ENCODE measurements around the gene MLH1. TPM values are rescaled to one million over a fixed set of nuclear protein-coding genes. Genes with fewer than 3 reads are reported as not detected.
"Not testable (repeated sequence)": the region's sequence is repeated elsewhere in the genome, so short reads cannot be mapped to it uniquely, and the experiment has no call there.

MLH1 gene
- total RNA-seq, 1 donor from 2014 or later = 29.4 TPM

- no peak for DNase-seq (ENCODE audit: low read depth in 2 of 2)
Observed at GRCh38 chr3:37032961-37033360, 39.6 kb downstream of the MLH1 start.

- DNase-seq (ENCODE audit: low read depth in 2 of 2) = no peak
Observed at GRCh38 chr3:37037352-37037751, 44.0 kb downstream of the MLH1 start.

- no peak for DNase-seq (ENCODE audit: low read depth in 2 of 2)
Observed at GRCh38 chr3:37039161-37039846, 46.0 kb downstream of the MLH1 start.

- DNase-seq (ENCODE audit: low read depth in 2 of 2) = no peak
Observed at GRCh38 chr3:37040231-37040630, 46.9 kb downstream of the MLH1 start.

- DNase-seq (ENCODE audit: low read depth in 2 of 2) = peak; percentile 6 to 33
Observed at GRCh38 chr3:37041546-37042195, 48.4 kb downstream of the MLH1 start.

GRCh38 chr3:37042712-37043111 lies 49.4 kb downstream of the MLH1 start:
- DNase-seq (ENCODE audit: low read depth in 2 of 2) = not testable (repeated sequence)

- peak; percentile 15 to 62 for DNase-seq (ENCODE audit: low read depth in 2 of 2)
Observed at GRCh38 chr3:37050282-37050681, 57.0 kb downstream of the MLH1 start.

- DNase-seq (ENCODE audit: low read depth in 2 of 2) = no peak
Observed at GRCh38 chr3:37052860-37053259, 59.5 kb downstream of the MLH1 start.

- DNase-seq (ENCODE audit: low read depth in 2 of 2) = no peak
Observed at GRCh38 chr3:37053337-37053736, 60.0 kb downstream of the MLH1 start.

GRCh38 chr3:37053753-37054152 lies 60.4 kb downstream of the MLH1 start:
- no peak for DNase-seq (ENCODE audit: low read depth in 2 of 2)

- DNase-seq (ENCODE audit: low read depth in 2 of 2) = peak; percentile 15 to 51
Observed at GRCh38 chr3:37054370-37054769, 61.1 kb downstream of the MLH1 start.

- not testable (repeated sequence) for DNase-seq (ENCODE audit: low read depth in 2 of 2)
Observed at GRCh38 chr3:37055077-37055476, 61.8 kb downstream of the MLH1 start.

- no peak for DNase-seq (ENCODE audit: low read depth in 2 of 2)
Observed at GRCh38 chr3:37056826-37057225, 63.5 kb downstream of the MLH1 start.

GRCh38 chr3:37058117-37058516 lies 64.8 kb downstream of the MLH1 start:
- DNase-seq (ENCODE audit: low read depth in 2 of 2) = no peak

- peak in 1 of 2 donors; percentile 17 for DNase-seq (ENCODE audit: low read depth in 2 of 2)
Observed at GRCh38 chr3:37064747-37065146, 71.4 kb downstream of the MLH1 start.

GRCh38 chr3:37067577-37067976 lies 74.3 kb downstream of the MLH1 start:
- no peak for DNase-seq (ENCODE audit: low read depth in 2 of 2)

GRCh38 chr3:37068031-37068430 lies 74.7 kb downstream of the MLH1 start:
- DNase-seq (ENCODE audit: low read depth in 2 of 2) = no peak

GRCh38 chr3:37071921-37072320 lies 78.6 kb downstream of the MLH1 start:
- DNase-seq (ENCODE audit: low read depth in 2 of 2) = no peak

- peak; percentile 12 to 83 for DNase-seq (ENCODE audit: low read depth in 2 of 2)
Observed at GRCh38 chr3:37072892-37073291, 79.6 kb downstream of the MLH1 start.

GRCh38 chr3:37074178-37074577 lies 80.9 kb downstream of the MLH1 start:
- peak in 1 of 2 donors; percentile 45 for DNase-seq (ENCODE audit: low read depth in 2 of 2)

GRCh38 chr3:37075955-37076354 lies 82.6 kb downstream of the MLH1 start:
- DNase-seq (ENCODE audit: low read depth in 2 of 2) = no peak

GRCh38 chr3:37082317-37082716 lies 89.0 kb downstream of the MLH1 start:
- DNase-seq (ENCODE audit: low read depth in 2 of 2) = no peak

GRCh38 chr3:37086918-37087317 lies 93.6 kb downstream of the MLH1 start:
- no peak for DNase-seq (ENCODE audit: low read depth in 2 of 2)
